Measurements from ENCODE around the gene SYT1. TPM values are rescaled to one million over a fixed set of nuclear protein-coding genes. Genes with fewer than 3 reads are reported as not detected.

Gene SYT1
- total and polyA plus RNA-seq, 9 donors, result 0.45 to 18.3 (median 9.7) TPM

- Histone ChIP-seq H3K36me3 (no peaks in the 10 kb centered on the region), H3K9me3 (no peaks in the 10 kb centered on the region), H3K4me1 (ENCODE audit: insufficient read depth) (no peaks in the 10 kb centered on the region), H3K27ac (no peak overlapping the region), H3K4me3 (no peak overlapping the region), H3K27me3 (no peaks in the 10 kb centered on the region)
- TF ChIP-seq CTCF (IDR thresholded peaks at IDR 0.05) (no peak), EP300 (IDR thresholded peaks at IDR 0.05) (no peak)
- WGBS, 3 donors, result 84 to 92% (median 85%) methylated on average over 2 of the region's 2 CpGs
- intact Hi-C loops (cut with DNase I), result no loop called here
- no peak for DNase-seq
Observed at GRCh38 chr12:79294590-79294989, 430.0 kb downstream of the SYT1 start.

- Histone ChIP-seq H3K9me3 (no peaks in the 10 kb centered on the region), H3K27me3 (no peaks in the 10 kb centered on the region), H3K27ac (no peak overlapping the region), H3K4me3 (no peak overlapping the region), H3K4me1 (ENCODE audit: insufficient read depth) (no peaks in the 10 kb centered on the region), H3K36me3 (no peaks in the 10 kb centered on the region)
- TF ChIP-seq POLR2A (IDR thresholded peaks at IDR 0.05) (no peak), CTCF (IDR thresholded peaks at IDR 0.05) (no peak), EP300 (IDR thresholded peaks at IDR 0.05) (no peak)
- DNase-seq, result no peak
- intact Hi-C loops (cut with DNase I), result no loop called here
Observed at GRCh38 chr12:79295572-79295971, 431.0 kb downstream of the SYT1 start.

- Histone ChIP-seq H3K4me1 (ENCODE audit: insufficient read depth) (no peaks in the 10 kb centered on the region), H3K36me3 (no peaks in the 10 kb centered on the region), H3K4me3 (no peak overlapping the region), H3K27ac (no peak overlapping the region), H3K27me3 (no peaks in the 10 kb centered on the region), H3K9me3 (no peaks in the 10 kb centered on the region)
- TF ChIP-seq POLR2A (IDR thresholded peaks at IDR 0.05) (no peak), EP300 (IDR thresholded peaks at IDR 0.05) (no peak), CTCF (IDR thresholded peaks at IDR 0.05) (no peak)
- DNase-seq, result no peak
- 94 to 97% (median 95%) methylated on average over 5 of the region's 5 CpGs for WGBS, 3 donors
- intact Hi-C loops (cut with DNase I), result no loop called here
Observed at GRCh38 chr12:79296133-79296532, 431.6 kb downstream of the SYT1 start.

- Histone ChIP-seq H3K27me3 (no peaks in the 10 kb centered on the region), H3K27ac (no peak overlapping the region), H3K9me3 (no peaks in the 10 kb centered on the region), H3K4me3 (no peak overlapping the region), H3K36me3 (no peaks in the 10 kb centered on the region), H3K4me1 (ENCODE audit: insufficient read depth) (no peaks in the 10 kb centered on the region)
- 80 to 92% (median 85%) methylated on average over 4 of the region's 4 CpGs for WGBS, 3 donors
- TF ChIP-seq POLR2A (IDR thresholded peaks at IDR 0.05) (no peak), CTCF (IDR thresholded peaks at IDR 0.05) (no peak), EP300 (IDR thresholded peaks at IDR 0.05) (no peak)
- intact Hi-C loops (cut with DNase I), result no loop called here
- no peak for DNase-seq
Observed at GRCh38 chr12:79296871-79297270, 432.3 kb downstream of the SYT1 start.

GRCh38 chr12:79298506-79298905 lies 433.9 kb downstream of the SYT1 start:
- no peak for DNase-seq
- TF ChIP-seq EP300 (IDR thresholded peaks at IDR 0.05) (no peak), CTCF (IDR thresholded peaks at IDR 0.05) (no peak), POLR2A (IDR thresholded peaks at IDR 0.05) (no peak)
- intact Hi-C loops (cut with DNase I), result no loop called here

More at GRCh38 chr12:79298506-79298905, 433.9 kb downstream of the SYT1 start:
- no peaks in the 10 kb centered on the region for H3K36me3 ChIP-seq
- no peaks in the 10 kb centered on the region for H3K9me3 ChIP-seq
- H3K4me1 ChIP-seq (ENCODE audit: insufficient read depth), result no peaks in the 10 kb centered on the region
- H3K27ac ChIP-seq, result no peak overlapping the region
- H3K27me3 ChIP-seq, result no peaks in the 10 kb centered on the region
- no peak overlapping the region for H3K4me3 ChIP-seq
